ENCODE results near the gene ARHGEF10L.
A peak's percentile ranks its signal among the peaks of the same experiment; 100 is the strongest.

ARHGEF10L gene

DNA sequence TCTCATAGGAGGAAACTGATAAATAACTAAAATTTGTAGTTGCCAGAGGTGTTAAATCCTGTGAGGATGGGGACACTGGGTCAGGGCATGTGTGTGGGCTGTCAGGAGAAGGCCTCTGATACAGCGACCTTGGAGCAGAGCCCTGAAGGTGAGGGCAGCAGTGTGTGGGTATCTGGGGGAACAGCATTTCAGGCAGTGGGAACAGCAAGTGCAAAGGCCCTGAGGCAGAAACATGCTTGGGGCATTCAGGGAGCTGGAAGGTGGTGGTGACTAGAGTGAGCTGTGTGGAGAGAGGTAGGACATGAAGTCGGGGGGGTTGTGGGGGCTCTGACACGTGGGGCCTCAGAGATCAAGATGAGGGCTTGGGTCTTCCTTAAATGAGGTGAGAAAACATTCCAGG, 30.7 kb downstream of the ARHGEF10L start:
- H3K36me3 ChIP-seq (replicated peaks), result no peaks in the 10 kb centered on the region
- H3K4me3 ChIP-seq (ENCODE audit: low read depth, low read length), result no peak overlapping the region
- in situ Hi-C loops (cut with HindIII; ENCODE audit: low pct_ligation_motif_present, low sequenced_read_pairs), result no loop called here
- DNase-seq, result no peak
- TF ChIP-seq, protein P1, sequence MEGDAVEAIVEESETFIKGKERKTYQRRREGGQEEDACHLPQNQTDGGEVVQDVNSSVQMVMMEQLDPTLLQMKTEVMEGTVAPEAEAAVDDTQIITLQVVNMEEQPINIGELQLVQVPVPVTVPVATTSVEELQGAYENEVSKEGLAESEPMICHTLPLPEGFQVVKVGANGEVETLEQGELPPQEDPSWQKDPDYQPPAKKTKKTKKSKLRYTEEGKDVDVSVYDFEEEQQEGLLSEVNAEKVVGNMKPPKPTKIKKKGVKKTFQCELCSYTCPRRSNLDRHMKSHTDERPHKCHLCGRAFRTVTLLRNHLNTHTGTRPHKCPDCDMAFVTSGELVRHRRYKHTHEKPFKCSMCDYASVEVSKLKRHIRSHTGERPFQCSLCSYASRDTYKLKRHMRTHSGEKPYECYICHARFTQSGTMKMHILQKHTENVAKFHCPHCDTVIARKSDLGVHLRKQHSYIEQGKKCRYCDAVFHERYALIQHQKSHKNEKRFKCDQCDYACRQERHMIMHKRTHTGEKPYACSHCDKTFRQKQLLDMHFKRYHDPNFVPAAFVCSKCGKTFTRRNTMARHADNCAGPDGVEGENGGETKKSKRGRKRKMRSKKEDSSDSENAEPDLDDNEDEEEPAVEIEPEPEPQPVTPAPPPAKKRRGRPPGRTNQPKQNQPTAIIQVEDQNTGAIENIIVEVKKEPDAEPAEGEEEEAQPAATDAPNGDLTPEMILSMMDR (IDR thresholded peaks at IDR 0.05; ENCODE audit: low read depth, low read length, missing control alignments), result no peak
- peak overlapping the region; percentile 85 for H3K27ac ChIP-seq
- no peaks in the 10 kb centered on the region for H3K27me3 ChIP-seq (replicated peaks)

DNA sequence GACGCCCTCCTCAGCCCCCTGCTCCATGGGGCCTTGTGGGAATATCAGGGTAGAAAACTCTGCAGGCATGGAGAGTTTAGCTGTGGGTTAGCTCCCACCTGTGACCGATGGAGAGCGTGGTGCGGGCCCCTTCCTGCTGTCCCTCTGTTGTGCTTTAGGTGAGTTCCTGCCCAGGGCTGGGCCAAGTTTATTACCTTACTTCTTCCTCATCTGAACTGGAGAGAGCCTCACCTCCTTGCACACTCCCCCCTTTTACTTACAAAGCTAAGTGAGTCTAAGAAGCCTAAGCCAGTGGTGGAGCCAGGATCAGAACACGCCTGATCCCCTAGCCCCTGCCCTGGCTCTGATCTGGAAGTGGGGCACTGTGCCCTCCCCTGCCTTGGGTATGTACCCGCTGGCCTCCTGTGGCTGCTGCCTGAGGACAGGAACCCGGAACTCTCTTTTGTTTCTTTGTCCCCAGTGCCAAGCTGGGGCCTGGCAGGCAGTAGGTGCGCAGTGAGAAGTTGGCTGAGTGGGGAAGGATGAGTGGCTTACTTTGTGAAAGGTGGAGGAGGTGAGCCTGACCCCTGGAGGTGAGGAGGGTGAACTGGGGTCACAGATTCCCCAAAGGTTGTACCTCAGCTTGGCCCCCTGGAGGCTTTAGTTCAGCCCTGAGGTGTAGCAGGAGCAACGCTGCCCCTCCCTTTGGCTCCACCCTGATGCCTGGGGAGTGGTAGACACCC, 32.9 kb downstream of the ARHGEF10L start:
- no peak for DNase-seq
- TF ChIP-seq, protein P1 (IDR thresholded peaks at IDR 0.05; ENCODE audit: low read depth, low read length, missing control alignments), result no peak
- H3K36me3 ChIP-seq (replicated peaks), result no peaks in the 10 kb centered on the region
- H3K27me3 ChIP-seq (replicated peaks), result no peaks in the 10 kb centered on the region
- in situ Hi-C loops (cut with HindIII; ENCODE audit: low pct_ligation_motif_present, low sequenced_read_pairs), result no loop called here
- no peak overlapping the region for H3K27ac ChIP-seq
- H3K4me3 ChIP-seq (ENCODE audit: low read depth, low read length), result no peak overlapping the region

DNA sequence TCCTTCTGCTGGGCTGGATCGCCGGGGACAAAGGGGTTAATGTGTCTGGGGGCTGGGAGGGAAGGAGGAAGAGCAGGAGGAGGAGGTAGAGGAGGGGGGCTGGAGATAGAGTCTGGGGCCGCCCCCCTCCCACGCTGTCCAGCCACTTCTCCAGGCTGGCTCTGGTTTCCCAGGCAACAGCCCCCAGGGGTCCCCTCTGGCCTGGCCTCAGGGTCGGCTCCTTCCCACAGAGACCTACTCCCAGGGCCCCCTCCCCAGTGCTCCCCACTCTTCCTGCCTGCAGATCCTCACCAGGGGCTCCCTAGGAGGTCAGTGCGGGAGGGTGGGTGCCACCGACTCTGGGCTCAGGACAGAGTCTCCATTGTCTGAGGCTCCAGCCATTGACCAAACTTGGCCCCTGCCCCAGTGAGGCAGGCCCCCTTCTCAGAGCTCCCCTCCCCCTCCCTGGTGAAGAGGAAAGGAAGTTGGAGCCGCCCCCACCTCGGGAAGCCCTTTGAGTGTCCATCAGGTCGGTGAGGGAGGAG, 34.1 kb downstream of the ARHGEF10L start:
- DNase-seq, result no peak
- in situ Hi-C loops (cut with HindIII; ENCODE audit: low pct_ligation_motif_present, low sequenced_read_pairs), result no loop called here
- no peaks in the 10 kb centered on the region for H3K27me3 ChIP-seq (replicated peaks)
- H3K4me3 ChIP-seq (ENCODE audit: low read depth, low read length), result no peak overlapping the region
- no peak overlapping the region for H3K27ac ChIP-seq
- H3K36me3 ChIP-seq (replicated peaks), result no peaks in the 10 kb centered on the region
- TF ChIP-seq, protein P1 (IDR thresholded peaks at IDR 0.05; ENCODE audit: low read depth, low read length, missing control alignments), result no peak

DNA sequence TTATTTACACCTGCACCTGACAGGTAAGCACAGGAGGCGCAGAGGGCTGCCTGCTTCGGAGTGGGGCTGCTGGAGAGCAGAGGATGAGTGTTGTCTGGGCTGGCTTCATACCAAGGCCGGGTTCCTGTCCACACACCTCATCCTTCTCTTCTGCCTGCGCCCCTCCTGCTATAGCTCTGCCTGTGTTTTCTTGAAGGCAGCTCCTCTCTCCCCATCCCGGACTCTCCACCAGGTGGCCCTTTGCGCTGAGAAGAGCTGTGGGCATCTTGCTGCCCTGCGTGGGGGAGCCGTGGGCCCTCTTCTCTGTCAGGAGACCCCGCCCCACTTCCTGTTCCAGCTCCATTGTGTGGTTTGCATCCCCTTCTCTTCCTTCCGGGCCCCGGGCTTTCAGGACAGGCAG, 35.0 kb downstream of the ARHGEF10L start:
- no peak for DNase-seq
- Histone ChIP-seq H3K27ac (no peak overlapping the region), H3K4me3 (ENCODE audit: low read depth, low read length) (no peak overlapping the region), H3K27me3 (replicated peaks) (no peaks in the 10 kb centered on the region), H3K36me3 (replicated peaks) (no peaks in the 10 kb centered on the region)
- in situ Hi-C loops (cut with HindIII; ENCODE audit: low pct_ligation_motif_present, low sequenced_read_pairs), result no loop called here
- TF ChIP-seq, protein P1 (IDR thresholded peaks at IDR 0.05; ENCODE audit: low read depth, low read length, missing control alignments), result peak; percentile 56

DNA sequence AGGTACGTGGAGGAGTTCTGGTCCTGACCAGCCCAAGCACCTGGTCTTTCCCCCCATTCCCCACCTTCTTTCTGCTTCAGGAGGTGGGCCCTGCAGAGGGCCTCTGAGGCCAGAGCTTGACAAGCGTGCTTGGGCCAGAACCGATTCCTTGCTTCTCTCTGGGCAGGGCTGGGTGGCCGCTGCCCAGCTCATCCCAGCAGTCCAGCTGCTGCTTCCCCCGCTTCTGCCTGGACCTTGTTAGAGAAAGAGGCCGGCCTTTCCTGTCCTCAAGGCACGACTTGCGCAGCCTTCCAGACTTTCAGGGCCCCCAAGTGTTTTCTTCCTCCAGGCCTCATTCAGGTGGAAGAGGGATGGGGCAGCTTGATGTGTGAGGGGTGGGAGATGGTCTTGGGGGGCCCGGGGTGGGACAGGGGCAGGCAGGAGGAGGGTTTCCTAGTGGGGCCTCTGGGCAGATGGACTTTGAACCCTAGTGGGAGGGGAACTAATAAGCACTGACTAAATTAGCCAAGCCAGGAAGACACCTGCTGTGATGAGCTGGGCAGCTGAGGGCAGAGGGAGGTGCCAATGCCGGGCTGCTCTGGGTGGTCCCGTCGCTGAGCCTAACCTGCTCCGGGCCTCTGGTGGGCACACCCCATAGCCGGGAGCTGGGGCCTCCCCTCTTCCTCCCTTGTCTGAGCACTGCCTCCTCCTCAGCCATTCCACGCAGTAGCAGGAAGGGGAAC, 36.5 kb downstream of the ARHGEF10L start:
- no peak for DNase-seq
- H3K4me3 ChIP-seq (ENCODE audit: low read depth, low read length), result no peak overlapping the region
- no peaks in the 10 kb centered on the region for H3K36me3 ChIP-seq (replicated peaks)
- no peaks in the 10 kb centered on the region for H3K27me3 ChIP-seq (replicated peaks)
- no peak overlapping the region for H3K27ac ChIP-seq
- in situ Hi-C loops (cut with HindIII; ENCODE audit: low pct_ligation_motif_present, low sequenced_read_pairs), result no loop called here
- TF ChIP-seq, protein P1 (IDR thresholded peaks at IDR 0.05; ENCODE audit: low read depth, low read length, missing control alignments), result no peak
